NCI-H345 (cell line): ENCODE measurements around the gene SLCO3A1.

ENCODE experiments used
- DNase-seq: peaks from one replicate; lab custom pipeline; 2025; lab: John Stamatoyannopoulos, UW

SLCO3A1 gene

DNA sequence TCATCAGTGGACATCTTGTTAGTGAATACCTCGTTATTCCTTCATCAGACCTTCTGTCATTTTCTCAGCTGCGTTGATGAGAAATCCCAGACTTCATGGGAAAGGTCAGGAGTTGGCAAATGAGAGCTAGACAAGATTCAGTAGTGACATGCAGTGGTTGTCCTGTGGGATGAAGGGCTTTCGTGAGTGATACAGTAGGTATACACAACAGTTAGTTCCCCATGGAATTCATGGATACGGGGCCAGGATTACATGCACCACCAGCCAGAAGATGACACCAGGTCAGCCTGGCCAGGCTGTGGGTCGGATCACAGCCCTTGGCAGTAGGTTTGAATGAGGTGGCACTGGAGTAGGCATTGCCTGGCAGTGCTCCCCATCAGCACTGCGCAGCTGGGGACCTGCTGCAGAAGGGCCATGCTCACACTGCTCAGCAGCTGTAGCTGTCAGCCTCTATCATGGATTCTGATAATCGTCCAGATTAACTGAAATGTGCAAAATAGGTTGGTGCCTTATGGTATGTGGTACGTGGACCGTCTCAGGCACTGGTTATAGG lies 150.1 kb downstream of the SLCO3A1 start:
- no peak for DNase-seq

DNA sequence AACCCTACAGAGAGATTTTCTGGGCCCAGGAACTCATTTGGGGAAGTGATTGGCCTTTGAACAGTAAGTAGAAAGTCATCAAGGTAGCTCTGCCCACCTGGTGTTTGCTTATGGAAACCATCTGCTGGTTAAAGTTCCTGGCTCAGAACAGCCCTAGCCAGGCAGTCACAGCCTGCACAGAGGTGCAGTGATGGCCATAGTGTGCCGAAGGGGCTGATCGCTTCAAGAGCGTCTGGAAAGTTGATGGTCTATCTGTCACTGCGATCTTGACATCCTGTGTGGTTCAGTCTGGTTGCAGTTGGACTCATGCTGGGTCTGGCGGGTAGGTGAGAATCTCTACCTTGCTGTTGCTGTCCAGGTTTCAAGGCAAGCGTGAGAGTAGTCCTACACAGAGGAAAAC lies 151.6 kb downstream of the SLCO3A1 start:
- DNase-seq: peak; percentile 76

DNA sequence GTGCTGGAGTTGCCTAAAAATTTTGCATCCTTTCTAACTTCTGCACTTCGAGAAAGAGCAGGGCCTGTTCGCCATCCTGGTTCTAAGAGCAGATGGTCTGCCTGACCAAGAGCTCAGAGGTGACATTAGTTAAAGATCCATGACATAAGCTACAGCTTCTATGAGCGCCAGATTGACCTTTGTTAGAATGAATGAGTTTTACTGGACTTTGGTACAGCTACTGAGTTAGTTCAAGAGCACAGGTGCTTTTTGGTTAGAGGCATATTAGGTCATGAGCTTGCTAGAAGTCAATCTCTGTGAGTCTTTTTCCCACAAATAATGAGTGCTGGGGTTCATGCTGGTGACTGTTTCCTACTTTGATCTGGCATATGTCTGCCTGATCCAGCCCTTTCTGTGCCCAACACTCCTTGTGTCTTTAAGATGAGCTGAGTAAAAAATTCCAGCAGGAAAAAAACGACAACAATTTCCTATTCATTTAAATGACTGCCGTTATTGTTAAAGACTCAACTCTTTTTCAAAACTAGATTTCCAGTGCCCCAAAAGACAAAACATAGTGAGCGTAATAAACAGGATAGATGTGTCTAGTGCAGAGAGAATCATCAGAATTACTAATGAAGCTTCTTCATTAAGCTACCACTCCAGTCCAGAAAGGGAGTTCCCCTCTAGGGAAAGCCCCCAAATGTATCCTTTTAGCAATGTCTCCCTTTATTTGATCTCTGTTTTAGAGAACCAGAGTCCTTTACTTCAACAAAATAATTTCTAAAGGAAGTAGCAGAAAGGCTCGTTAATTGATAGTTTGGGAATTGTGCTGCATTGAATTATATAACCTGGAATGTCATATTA lies 152.9 kb downstream of the SLCO3A1 start:
- DNase-seq: no peak

DNA sequence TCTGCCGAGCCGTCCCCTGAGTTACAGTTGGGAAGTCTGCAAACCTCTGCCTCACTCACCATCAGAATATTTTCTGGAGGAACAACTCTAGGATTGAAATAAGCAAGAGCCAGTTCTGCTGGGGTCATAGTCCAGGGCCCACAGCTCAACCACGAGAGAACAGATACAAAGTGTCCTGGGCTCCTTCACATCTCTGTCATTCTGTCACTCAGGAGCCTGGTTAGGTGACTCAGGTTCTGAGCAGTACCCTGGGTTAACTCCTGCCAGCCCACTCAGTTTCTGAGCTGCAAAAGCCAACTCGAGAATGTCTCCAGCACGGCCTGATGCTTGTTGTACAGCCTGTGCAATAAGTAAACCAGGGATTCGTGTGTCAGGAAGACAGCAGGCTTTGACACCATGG lies 155.7 kb downstream of the SLCO3A1 start:
- DNase-seq: no peak

DNA sequence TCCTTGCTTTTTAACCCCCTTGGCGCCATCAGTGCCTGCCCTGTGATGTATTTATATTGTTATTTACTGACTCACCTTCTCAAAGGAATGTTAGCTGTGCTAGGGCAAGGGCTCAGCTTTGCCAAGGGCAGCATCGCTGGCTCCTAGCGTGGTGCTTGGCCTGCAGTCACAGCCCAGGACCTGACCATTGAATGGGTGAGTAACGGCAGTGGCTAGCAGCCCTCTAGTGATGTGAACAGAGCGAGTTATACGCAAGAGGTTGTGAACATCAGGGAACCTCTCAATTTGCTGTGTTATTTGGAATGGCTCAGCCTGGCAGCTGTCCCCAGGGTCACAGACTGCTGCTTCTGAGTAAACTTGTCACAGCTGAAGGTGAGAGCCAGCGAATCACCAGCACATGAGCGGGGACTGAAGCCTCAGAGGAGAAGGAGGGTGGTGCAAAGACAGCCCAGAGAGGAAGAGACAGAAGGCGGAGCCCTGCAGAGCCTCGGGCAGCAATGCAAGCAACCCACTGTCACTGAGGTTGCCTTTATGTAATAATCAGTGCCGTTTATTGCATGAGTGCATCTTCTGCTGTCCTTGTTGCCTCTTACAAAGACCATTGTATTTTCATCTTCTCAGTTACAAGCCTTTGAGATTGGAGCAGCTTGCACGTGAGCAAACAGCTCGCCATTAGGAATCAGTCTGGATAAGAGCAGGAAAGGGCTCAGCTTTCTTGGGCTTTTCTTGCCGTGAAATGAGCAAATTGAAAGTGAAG lies 158.3 kb downstream of the SLCO3A1 start:
- peak; percentile 44 for DNase-seq

DNA sequence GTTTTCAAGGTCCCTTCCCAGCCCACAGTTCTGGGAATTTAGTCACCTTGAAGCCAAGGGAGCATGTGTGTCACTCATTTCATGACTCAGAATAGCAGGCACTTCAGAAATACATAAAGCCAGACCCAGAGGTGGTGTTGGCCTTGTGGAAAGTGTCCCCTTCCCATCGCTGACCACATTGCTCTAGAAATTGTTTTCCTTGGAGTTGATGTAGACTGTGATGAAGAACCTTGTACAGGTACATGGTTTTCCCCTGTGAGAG lies 158.8 kb downstream of the SLCO3A1 start:
- DNase-seq: no peak

DNA sequence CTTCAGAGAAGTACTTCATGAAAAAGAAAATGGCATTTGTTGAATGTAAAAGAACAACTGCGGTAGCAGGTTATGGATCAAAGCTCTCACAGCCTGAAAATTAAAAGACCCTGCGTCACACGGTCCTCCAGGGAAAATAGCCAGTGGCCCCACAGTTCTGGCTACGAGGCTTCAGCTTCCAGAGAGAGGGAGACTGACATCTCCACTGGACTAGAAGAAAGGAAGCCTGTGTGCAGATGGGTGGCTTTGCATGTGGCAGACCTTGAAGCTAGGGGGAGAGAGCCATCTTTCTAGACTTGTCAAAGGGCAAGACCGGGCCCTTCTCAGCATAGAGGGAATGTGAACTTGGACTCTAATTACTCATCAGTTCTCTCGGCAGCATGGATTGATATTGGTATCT lies 159.4 kb downstream of the SLCO3A1 start:
- DNase-seq: no peak

DNA sequence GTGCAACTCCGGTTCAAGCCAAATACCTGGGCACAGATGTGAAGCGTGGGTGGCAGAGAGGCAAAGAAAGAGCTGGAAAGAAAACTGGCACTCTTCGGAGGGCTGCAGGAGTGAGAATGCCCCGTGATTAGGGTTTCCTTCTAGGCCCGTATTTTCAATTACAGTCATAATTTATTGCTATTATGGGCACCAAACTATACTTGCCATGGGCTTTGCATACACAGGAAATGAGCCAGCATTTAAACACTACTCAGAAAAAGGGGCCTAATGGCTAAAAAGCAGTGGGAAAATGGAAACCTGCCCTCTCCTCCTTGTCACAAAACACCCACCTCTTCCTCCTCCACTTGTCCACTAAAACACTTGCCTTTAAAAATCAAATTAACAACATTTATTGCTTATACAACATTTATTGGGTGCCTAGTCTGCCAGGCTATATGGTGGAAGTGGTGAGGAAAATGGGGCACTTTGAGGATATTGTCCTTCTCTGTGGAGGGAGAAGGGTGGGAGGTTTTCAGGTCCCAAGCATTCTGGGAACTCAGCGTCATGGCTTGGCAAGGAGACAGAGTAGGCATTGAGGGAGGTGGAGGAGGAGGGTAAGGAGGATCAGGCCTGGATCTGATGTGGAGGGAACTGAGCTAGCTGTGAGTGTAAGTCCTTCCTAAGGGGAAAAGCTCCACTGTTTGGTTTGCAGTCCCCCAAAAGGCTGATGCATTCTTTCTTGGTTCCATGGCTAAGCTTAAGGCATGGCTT lies 160.9 kb downstream of the SLCO3A1 start:
- DNase-seq: no peak

DNA sequence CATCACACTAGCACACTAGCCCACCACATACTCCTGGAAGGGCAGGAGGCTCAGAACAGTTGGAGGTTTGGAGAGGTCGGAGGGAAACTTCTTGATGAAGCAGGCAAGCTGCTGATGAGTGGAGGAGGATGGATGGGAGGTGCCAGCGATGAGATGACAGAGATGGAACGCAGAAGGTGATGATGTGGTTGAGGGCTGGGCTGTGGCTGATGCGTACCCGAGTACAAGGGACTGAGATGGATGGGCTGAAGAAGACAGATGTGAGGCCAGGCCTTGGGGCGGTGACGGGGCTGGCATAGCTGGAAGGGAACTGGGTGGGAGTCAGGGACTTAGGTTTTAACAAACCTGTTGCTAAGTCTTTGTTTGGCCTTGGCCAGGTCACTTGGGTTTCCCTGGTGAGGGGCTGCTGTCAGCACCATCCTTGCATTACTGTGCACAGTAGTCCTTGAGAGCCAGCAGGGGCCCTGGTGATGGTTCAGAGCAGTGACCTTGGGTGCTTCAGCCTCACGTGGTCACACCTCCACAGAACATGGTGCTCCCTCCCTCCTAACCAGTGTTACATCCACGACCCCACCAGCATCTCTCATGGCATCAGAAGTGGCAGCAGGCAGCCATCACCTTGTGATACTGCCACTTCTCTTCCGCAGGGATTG lies 164.5 kb downstream of the SLCO3A1 start:
- DNase-seq: no peak

DNA sequence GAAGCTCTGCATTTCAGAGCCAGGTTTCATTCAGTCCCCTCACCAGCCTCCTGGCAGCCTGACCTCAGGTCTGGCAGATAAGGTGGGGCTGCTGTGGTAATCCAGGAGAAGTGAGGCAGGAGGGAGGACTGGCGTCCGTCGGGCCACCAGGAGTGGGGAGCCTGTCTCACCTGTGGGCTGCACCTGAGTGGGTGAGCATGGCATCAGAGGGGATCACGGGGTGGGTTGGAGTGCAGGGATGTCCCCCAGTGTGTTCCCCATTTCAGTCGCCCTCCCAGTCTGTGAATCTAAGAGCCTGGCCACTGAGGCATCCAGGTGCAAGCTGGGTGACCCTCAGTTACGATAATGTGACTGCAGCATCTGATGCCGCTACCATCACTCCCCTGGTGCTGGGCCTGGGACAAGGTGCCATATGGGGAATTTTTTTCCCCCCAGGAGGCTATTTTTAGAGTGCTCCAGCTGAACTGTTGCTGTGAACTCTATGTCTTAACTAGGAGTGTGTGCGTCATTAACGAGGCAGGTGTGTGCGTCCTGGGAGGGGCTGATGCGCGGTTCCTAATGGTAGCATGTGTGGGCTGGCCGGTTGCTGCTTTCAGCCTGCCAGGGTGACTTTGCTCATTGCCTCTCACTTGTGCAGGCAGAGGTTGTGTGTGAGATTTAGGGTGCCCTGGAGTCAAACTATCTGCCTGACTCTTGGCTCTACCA lies 165.2 kb downstream of the SLCO3A1 start:
- DNase-seq: no peak

DNA sequence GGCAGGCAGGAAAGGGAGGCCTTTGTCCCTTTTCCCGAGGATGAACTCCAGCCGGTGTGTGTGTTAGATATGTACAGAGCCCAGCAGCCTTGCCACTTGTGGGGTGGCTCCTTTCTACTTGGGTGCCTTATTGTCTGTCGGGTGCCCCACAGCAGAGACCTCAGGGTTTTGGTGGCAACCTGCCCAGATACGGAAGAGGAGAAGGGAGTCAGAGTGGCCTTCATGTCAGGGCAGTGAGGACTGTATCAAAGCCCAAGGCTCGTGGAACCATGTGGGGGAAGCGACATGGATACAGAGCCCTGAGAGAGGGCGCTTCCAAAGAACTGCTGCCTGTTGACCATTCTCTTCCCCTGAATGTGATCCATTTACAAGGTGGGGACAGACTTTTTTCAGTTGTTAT lies 166.2 kb downstream of the SLCO3A1 start:
- no peak for DNase-seq

DNA sequence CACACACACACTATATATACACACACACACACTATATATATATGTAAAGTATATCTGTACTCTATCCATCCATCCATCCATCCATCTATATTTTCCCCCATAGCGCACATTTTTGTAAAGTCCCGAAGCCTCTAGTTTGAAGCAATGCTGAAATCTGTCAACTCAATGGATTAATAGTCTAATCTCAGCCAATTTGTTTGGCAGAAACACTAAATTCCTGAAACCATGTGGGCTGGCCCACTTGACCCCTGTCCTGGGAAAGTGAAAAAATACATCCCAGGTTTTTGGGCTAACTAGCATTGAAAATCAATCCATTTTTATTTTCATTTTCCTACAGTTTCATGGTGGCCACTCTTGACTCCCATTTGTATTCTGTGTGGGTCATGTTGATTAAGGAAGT lies 166.7 kb downstream of the SLCO3A1 start:
- DNase-seq: no peak

DNA sequence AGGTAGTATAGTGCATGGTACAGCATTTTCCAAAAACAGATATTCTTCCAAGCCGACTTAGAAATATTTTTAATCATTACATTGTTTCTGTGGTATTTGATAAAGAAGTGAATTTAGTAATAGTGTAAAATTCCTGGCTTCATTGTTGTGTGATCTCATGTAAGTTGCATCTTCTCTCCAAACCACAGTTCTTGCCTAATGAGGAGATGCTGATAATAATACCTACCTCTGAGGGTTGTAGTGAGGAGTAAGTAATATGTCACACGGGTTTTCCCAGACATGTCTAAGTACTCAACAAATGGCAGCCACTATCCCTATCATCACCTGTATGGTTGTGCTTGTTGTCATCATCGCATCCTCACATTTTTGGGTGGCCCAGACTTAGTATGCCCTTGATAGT lies 167.3 kb downstream of the SLCO3A1 start:
- no peak for DNase-seq

DNA sequence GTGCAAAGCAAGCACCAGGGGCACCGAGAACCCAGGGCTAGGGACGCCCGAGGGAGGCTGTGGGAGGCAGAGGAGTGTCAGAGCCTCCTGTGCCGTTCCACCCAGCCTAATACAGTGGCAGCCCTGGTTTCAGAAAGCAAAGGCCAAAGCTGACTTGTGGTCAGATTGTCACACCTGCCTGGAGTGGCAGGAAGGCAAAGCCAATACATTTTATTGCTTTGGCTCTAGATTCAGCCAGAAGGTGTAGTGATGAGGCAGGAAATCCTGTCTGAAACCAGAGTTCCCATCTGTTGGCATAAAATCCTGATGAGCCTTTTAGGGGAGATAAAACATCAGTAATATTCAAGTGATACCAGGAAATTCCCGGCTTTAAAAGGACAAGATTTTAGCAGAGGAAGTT lies 168.3 kb downstream of the SLCO3A1 start:
- DNase-seq: no peak

DNA sequence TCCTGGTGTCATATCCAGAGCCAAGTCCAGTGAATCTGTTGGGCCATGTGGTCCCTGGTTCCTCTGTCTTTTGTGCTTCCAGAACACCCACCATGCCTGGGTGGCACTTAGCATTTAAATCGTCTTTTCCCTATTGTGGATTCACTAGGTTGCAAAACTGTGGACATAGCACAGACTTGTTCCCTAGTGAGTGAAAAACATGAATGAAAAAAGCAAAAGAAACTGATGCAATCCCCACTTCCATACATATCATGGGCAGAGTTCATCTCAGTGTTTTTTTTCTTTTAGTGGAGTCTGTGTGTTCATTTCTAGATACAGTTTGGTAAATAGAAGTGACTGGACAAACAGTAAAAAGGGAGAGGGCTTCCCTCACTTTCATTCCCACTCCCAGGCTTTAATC lies 170.5 kb downstream of the SLCO3A1 start:
- DNase-seq: no peak

DNA sequence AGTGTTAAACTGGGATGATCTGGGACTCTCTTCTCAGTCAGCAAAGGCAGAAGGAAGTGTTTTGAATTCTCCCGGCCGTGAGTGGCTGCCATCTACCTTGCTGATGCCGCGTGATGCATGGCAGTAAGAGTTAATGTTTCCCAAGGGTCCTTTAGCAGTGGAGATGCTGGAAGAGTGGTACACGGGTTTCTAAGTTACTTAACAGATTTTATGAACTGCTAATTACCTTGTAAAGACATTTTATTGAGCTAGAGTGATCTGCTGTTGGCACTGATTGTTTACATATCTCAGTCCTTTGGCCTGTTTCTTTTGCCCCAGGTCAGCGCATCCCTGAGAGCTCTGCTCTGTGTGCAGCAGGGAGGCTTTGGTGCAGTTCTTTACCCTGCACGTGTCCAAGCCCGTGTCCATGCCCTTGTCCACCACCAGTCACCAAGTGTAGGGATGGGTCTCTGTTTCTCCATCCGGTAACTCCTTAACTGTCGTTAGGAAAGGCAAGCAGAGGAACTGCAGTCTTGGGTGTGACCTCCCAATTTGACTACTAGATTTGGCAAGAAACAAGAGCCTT lies 172.3 kb downstream of the SLCO3A1 start:
- DNase-seq: no peak

DNA sequence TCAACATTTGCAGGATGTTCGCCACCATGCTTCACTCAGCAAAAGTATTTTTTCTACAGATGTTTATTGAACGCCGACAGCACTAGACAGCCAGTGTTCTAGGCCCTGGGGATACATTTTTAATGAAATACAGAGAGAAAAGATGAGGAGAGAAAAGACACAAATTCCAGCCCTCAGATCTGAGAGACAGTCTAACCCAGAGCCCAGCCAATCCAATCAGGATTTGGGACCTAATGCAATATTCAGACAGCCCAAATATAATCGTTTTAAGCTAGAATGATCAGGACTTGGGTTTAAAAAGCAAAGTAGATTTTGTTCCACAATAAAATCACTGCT lies 174.8 kb downstream of the SLCO3A1 start:
- no peak for DNase-seq

DNA sequence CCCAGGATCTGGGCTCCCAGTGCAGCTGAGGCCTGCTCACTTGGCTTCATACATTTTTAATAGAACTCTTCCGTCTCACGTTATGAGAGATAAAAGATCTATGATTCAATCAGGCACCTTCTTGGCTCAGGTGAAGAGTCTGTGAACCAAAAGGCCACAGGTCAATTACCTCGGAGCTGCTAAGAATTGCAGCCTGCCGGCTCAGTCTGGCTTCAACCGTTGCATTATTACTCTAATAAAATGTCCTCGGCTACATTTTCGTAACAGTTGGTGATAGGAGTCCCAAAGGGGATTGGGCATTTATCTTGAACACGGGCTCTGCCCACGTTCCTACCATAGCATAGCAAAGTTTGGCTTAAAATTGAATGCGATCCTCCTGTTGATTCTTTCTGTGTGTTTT lies 176.3 kb downstream of the SLCO3A1 start:
- no peak for DNase-seq

DNA sequence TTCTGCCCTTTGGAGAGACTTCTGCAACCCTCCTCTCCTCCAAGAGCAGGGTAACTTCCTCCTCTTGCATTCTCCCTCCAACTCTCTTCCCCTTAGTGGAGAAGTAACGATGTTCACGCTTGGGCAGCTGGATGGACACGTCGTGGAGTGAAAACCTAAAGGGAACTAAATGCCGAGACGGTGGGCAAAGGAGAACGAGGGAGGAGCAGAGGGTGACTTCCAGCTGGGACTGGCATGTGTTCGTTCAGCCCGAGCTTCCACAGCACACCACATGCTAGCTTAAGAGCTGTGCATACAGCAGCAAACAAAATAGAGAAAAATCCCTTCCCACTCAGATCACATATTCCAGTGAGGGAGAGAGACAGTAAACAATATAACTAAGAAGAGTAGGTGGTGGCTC lies 179.8 kb downstream of the SLCO3A1 start:
- DNase-seq: no peak

DNA sequence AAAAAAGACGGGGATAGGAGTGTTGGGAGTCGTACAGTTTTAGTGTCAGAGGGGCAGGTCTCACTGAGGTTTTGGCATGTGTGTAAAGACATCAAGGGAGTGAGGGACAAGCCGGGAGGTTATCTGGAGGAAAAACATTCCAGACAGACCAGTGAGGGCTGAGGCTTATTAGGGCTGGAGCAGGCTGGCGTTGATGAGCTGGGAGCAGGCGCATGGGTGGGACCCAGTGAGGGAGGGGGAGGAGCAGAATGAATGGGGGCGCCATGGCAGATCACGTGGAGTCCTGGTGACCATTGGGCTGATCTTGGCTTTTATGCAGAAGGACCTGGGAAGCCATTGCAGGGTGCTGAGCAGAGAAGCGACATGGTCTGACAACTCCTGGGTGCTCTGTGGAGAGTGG lies 180.2 kb downstream of the SLCO3A1 start:
- no peak for DNase-seq

DNA sequence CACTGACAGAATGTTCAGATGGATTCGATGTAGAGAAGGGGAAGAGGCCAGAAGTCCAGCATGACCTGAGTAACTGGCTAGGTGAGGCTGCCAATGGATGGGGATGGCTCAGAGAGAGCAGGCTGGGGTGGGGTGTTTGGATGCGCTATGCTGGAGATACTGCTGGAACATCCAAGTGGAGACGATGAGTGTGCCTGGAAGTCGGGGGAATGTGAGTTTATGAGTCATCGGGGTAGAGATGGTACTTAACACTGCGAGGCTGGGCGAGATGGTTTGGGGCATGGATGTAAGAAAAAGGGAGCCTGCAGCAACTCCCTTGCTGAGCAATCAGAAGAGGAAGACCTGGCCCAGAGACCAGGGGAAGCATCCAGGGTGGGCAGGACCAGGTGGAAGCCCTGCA lies 180.7 kb downstream of the SLCO3A1 start:
- DNase-seq: no peak
